Activated B cell treated with CpG ODN at 0.5 μM for 24 hours (primary cell): ENCODE results near the gene TMEM86A. TPM values are rescaled to one million over a fixed set of nuclear protein-coding genes. Genes with fewer than 3 reads are reported as not detected.
"Not testable (repeated sequence)": the region's sequence is repeated elsewhere in the genome, so short reads cannot be mapped to it uniquely, and the experiment has no call there.

Source experiments
- ATAC-seq: fragments of 200-7000 bp; cut with Tn5 transposase; one replicate; pipeline ENCODE4 v1.10.0; 2021; ENCODE audit warnings: low read depth, mild to moderate bottlenecking, moderate library complexity
- CTCF ChIA-PET: fragments of 350-600 bp; sonication (Branson Sonifier 250); formaldehyde crosslinking; loops from one replicate; lab custom pipeline; 2021; ENCODE audit warnings: antibody characterized with exemption; lab: Charles Lee
- POLR2A ChIA-PET: fragments of 350-600 bp; sonication (Branson Sonifier 250); formaldehyde crosslinking; loops from one replicate; lab custom pipeline; 2021; ENCODE audit warnings: antibody characterized with exemption; lab: Charles Lee
- DNase-seq: peaks from one replicate; pipeline ENCODE4 v3.0.0; 2022
- H3K27ac Mint-ChIP-seq: one replicate; pipeline ENCODE4 v1.8.0; 2020; ENCODE audit warnings: mixed read lengths
- H3K27me3 Mint-ChIP-seq: one replicate; pipeline ENCODE4 v1.8.0; 2021; ENCODE audit warnings: mixed read lengths
- H3K36me3 Mint-ChIP-seq: one replicate; pipeline ENCODE4 v1.8.0; 2021; ENCODE audit warnings: low read depth, mixed read lengths
- H3K4me1 Mint-ChIP-seq: one replicate; pipeline ENCODE4 v1.8.0; 2021; ENCODE audit warnings: mixed read lengths
- H3K4me3 Mint-ChIP-seq: one replicate; pipeline ENCODE4 v1.8.0; 2020; ENCODE audit warnings: mild to moderate bottlenecking, mixed read lengths
- H3K9me3 Mint-ChIP-seq: one replicate; pipeline ENCODE4 v1.8.0; 2020; ENCODE audit warnings: mixed read lengths
- CTCF ChIP-seq: fragments of 200-600 bp; IDR thresholded peaks from one replicate; pipeline ENCODE4 v1.8.0; 2022; ENCODE audit warnings: antibody characterized with exemption, mild to moderate bottlenecking
- intact Hi-C: fragments of 100-400 bp; cut with micrococcal nuclease; formaldehyde crosslinking; loops from one replicate; pipeline ENCODE4 v1.15.1; 2024
- total RNA-seq: library from RNA; stranded (reverse); gene quantifications from 2 replicates; pipeline ENCODE4 v1.2.3, GENCODE V29; 2022

The TMEM86A gene
- 0.10 and 0.13 TPM in 2 replicates for total RNA-seq

- Mint-ChIP-seq H3K36me3 (no peaks in the 10 kb centered on the region), H3K27me3 (peaks cover 5% of the 10 kb centered on the region), H3K4me3 (peak within 1 kb of the TSS; percentile 80), H3K9me3 (no peaks in the 10 kb centered on the region), H3K4me1 (peaks cover 17% of the 10 kb centered on the region), H3K27ac (no peak within 1 kb of the TSS)
- intact Hi-C loops: loop anchor here (1.0 to 2.0 kb wide), 5 partner anchors 23 to 686 kb away; partner anchors contain the start of genes SERGEF, SPTY2D1 and UEVLD
- ChIA-PET POLR2A (interaction anchor here (1.0 to 1.2 kb wide), 2 partner anchors 65 to 304 kb away, joined by 4 read pairs; partner anchors contain the start of genes LDHA and SPTY2D1), CTCF (interaction anchor here (3.3 kb wide), 1 partner anchor 24 kb away, joined by 16 read pairs; no protein-coding TSS in a partner anchor)
- peak; percentile 98 for ATAC-seq
- no peak for TF ChIP-seq CTCF
- peak; percentile 83 for DNase-seq
These were observed at the start of gene TMEM86A for GRCh38 chr11:18698341-18699268. Gene TMEM86A (plus strand): TSS chr11:18698779. CDS start chr11:18698887, 108 bp downstream.

GRCh38 chr11:18650353-18650752 lies 48.2 kb upstream of the TMEM86A start:
- Mint-ChIP-seq H3K27me3 (no peaks in the 10 kb centered on the region), H3K4me3 (no peak overlapping the region), H3K9me3 (no peaks in the 10 kb centered on the region), H3K4me1 (peaks cover 4% of the 10 kb centered on the region), H3K27ac (no peak overlapping the region), H3K36me3 (no peaks in the 10 kb centered on the region)
- no peak for TF ChIP-seq CTCF
- ChIA-PET POLR2A (no interaction called here), CTCF (interaction anchor here (1.4 to 1.8 kb wide), 2 partner anchors 47 to 110 kb away, joined by 3 to 8 read pairs; no protein-coding TSS in a partner anchor)
- intact Hi-C loops: loop anchor here (2.0 kb wide), 1 partner anchor 16 kb away; the partner anchor contains the start of gene SPTY2D1
- ATAC-seq (no peak), DNase-seq (no peak)

- ChIA-PET CTCF (interaction anchor here (1.4 to 1.8 kb wide), 2 partner anchors 48 to 111 kb away, joined by 3 to 8 read pairs; no protein-coding TSS in a partner anchor), POLR2A (interaction anchor here (0.7 kb wide), 1 partner anchor 1829 kb away, joined by 3 read pairs; no protein-coding TSS in a partner anchor)
- no peak overlapping the region for H3K27ac Mint-ChIP-seq
- peak overlapping the region; percentile 28 for H3K4me3 Mint-ChIP-seq
- no peaks in the 10 kb centered on the region for H3K36me3 Mint-ChIP-seq
- no peak for ATAC-seq
- no peaks in the 10 kb centered on the region for H3K27me3 Mint-ChIP-seq
- no peaks in the 10 kb centered on the region for H3K9me3 Mint-ChIP-seq
- intact Hi-C loops: loop anchor here (1.0 to 2.0 kb wide), 2 partner anchors 16 to 111 kb away; partner anchors contain the start of gene SPTY2D1
- DNase-seq: no peak
- H3K4me1 Mint-ChIP-seq: peaks cover 4% of the 10 kb centered on the region
- no peak for TF ChIP-seq CTCF
These were observed 47.6 kb upstream of the TMEM86A start for GRCh38 chr11:18650859-18651557.

- intact Hi-C loops: no loop called here
- no peak for TF ChIP-seq CTCF
- no peak overlapping the region for H3K4me3 Mint-ChIP-seq
These were observed 40.9 kb upstream of the TMEM86A start for GRCh38 chr11:18657673-18658072.

GRCh38 chr11:18665353-18665872 lies 33.2 kb upstream of the TMEM86A start:
- ATAC-seq, intact Hi-C loops, H3K27ac Mint-ChIP-seq, DNase-seq, H3K36me3 Mint-ChIP-seq, POLR2A ChIA-PET, H3K4me3 Mint-ChIP-seq, H3K9me3 Mint-ChIP-seq, H3K4me1 Mint-ChIP-seq, CTCF ChIA-PET: not testable (repeated sequence)
- H3K27me3 Mint-ChIP-seq: peaks cover 14% of the 10 kb centered on the region

More at GRCh38 chr11:18657673-18658072, 40.9 kb upstream of the TMEM86A start:
- POLR2A ChIA-PET: no interaction called here
- H3K36me3 Mint-ChIP-seq: no peaks in the 10 kb centered on the region
- peaks cover 29% of the 10 kb centered on the region for H3K27me3 Mint-ChIP-seq
- no peaks in the 10 kb centered on the region for H3K4me1 Mint-ChIP-seq
- H3K27ac Mint-ChIP-seq: no peak overlapping the region
- H3K9me3 Mint-ChIP-seq: no peaks in the 10 kb centered on the region
- ATAC-seq: no peak
- no peak for DNase-seq
- CTCF ChIA-PET: no interaction called here
